OCI-LY3 (cell line): ENCODE data around the gene ITPKB.

Experiments
- H2AFZ ChIP-seq: fragments of 200-600, 300-600 bp; shearing (Covaris generic); 2 replicates; pipeline ENCODE4 v1.6.0; 2014; ENCODE audit warnings: antibody characterized with exemption, low read depth, low read length
- H3K27ac ChIP-seq: fragments of 200-600, 300-600 bp; sonication (generic); 2 replicates; pipeline ENCODE4 v1.5.1; 2014; ENCODE audit warnings: mild to moderate bottlenecking, low read length, moderate library complexity, mixed read lengths
- H3K27me3 ChIP-seq: fragments of 200-600, 300-600 bp; sonication (generic); 2 replicates; pipeline ENCODE4 v1.6.1; 2014; ENCODE audit warnings: low read depth, low read length, mixed read lengths
- H3K36me3 ChIP-seq: fragments of 200-600, 300-600 bp; sonication (generic); replicated peaks from 2 replicates; pipeline ENCODE3; 2014; ENCODE audit warnings: low read depth, low read length, mixed read lengths
- H3K4me1 ChIP-seq: fragments of 300-600, 200-600 bp; sonication (generic); 2 replicates; pipeline ENCODE4 v1.6.1; 2014; ENCODE audit warnings: low read length, mixed read lengths
- H3K4me2 ChIP-seq: fragments of 200-600, 300-600 bp; sonication (generic); 2 replicates; pipeline ENCODE4 v1.6.1; 2014; ENCODE audit warnings: low read length, mixed read lengths
- H3K4me3 ChIP-seq: fragments of 300-600, 200-600 bp; sonication (generic); 2 replicates; pipeline ENCODE4 v1.5.1; 2014; ENCODE audit warnings: antibody characterized with exemption, mild to moderate bottlenecking, low read length, moderate library complexity
- H3K79me2 ChIP-seq: fragments of 300-600, 200-600 bp; shearing (Covaris generic); 2 replicates; pipeline ENCODE4 v1.6.1; 2014; ENCODE audit warnings: mild to moderate bottlenecking, low read length, mixed read lengths
- H3K9ac ChIP-seq: fragments of 300-600, 200-600 bp; shearing (Covaris generic); 2 replicates; pipeline ENCODE4 v1.6.0; 2014; ENCODE audit warnings: mild to moderate bottlenecking, low read length, moderate library complexity
- H3K9me3 ChIP-seq: fragments of 200-600, 300-600 bp; shearing (Covaris generic); 2 replicates; pipeline ENCODE4 v1.6.1; 2014; ENCODE audit warnings: low read length, mixed read lengths; ENCODE audit not compliant: insufficient read depth
- H4K20me1 ChIP-seq: fragments of 200-600, 300-600 bp; sonication (generic); 2 replicates; pipeline ENCODE4 v1.6.1; 2016; ENCODE audit warnings: low read length, mixed read lengths; ENCODE audit not compliant: insufficient read depth
- EZH2phosphoT487 ChIP-seq: fragments of 200-600 bp; shearing (Covaris generic); IDR thresholded peaks from 2 replicates; pipeline ENCODE4 v1.6.1; 2018; ENCODE audit warnings: antibody characterized with exemption, mixed run types, low read depth
- TF ChIP-seq, protein P1 (sequence below): fragments of 200-600, 300-600 bp; sonication (generic); IDR thresholded peaks from 2 replicates; pipeline ENCODE4 v1.5.1; 2014; ENCODE audit warnings: antibody characterized with exemption, low read length, low read depth

ITPKB gene

DNA sequence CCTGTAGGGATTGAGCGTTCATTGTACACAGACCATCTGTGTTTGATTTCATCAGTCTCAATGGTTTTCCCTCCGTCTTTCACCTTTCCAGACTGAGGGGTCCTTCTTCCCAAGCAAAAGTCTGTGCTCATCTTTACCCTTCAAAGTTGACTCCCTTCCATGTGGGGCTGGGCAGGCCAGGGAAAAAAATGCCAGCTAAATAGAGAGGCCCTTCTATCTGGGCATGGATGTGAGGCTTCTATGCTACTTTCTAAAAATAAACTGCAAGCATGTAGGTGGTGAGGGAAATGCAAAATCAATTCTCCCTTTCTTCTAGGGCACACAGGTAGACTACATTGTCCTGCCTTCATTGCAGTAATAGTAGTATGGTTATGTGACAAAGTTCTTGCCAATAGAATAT lies 46.7 kb upstream of the ITPKB start:
- TF ChIP-seq, protein P1, sequence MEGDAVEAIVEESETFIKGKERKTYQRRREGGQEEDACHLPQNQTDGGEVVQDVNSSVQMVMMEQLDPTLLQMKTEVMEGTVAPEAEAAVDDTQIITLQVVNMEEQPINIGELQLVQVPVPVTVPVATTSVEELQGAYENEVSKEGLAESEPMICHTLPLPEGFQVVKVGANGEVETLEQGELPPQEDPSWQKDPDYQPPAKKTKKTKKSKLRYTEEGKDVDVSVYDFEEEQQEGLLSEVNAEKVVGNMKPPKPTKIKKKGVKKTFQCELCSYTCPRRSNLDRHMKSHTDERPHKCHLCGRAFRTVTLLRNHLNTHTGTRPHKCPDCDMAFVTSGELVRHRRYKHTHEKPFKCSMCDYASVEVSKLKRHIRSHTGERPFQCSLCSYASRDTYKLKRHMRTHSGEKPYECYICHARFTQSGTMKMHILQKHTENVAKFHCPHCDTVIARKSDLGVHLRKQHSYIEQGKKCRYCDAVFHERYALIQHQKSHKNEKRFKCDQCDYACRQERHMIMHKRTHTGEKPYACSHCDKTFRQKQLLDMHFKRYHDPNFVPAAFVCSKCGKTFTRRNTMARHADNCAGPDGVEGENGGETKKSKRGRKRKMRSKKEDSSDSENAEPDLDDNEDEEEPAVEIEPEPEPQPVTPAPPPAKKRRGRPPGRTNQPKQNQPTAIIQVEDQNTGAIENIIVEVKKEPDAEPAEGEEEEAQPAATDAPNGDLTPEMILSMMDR, result no peak
- no peak for TF ChIP-seq EZH2phosphoT487
- Histone ChIP-seq H3K9me3 (no peaks in the 10 kb centered on the region), H3K4me2 (no peak overlapping the region), H2AFZ (no peak overlapping the region), H3K36me3 (no peaks in the 10 kb centered on the region), H4K20me1 (no peaks in the 10 kb centered on the region), H3K9ac (no peak overlapping the region), H3K27me3 (peaks cover 34% of the 10 kb centered on the region), H3K27ac (no peak overlapping the region), H3K4me3 (no peak overlapping the region), H3K79me2 (no peaks in the 10 kb centered on the region), H3K4me1 (peaks cover 17% of the 10 kb centered on the region)

DNA sequence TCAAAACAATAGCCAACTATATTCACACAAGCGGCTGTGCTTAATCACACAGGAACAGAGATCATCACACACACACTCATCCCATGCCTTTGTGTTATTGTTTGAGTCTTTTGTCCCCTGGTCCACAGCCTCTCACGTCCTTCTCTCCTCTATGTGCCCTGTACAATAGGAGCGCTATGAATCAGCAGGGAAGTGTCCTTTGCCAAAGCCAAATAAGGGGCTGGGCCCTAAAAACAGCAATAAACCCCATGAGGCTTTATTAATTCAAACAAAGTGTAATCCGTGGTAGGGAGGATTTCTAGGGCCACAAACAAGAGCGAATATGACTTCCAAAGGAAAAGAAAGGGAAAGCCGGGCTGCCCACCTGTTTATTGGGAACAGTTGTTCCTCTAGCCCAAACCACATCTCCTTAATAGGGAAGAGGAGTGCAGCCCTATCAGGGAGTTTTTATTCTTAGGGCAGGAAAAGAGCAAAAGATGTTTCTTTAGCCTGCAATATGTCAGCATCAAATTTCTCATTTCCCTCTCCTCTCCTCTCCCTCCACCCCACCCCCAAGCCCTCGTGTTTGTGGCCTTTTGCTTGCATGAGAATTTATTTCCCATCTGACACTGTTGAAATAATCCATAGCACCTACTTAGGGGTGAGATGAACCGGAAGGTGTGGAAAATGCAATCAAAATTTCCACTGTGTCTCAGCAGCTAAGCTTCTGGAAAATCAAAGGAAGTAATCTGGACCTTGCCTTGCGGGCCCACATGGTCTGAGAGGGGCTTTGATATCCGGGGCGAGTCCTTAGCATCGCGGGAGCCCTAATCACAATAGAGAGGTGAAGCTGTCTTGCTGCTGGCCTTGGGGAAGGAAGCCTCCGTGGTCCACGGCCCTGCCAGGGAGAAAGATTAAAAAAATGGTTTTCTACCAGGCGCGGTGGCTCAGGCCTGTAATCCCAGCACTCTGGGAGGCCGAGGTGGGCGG lies 45.3 kb upstream of the ITPKB start:
- Histone ChIP-seq H3K27me3 (peaks cover 31% of the 10 kb centered on the region), H3K79me2 (no peaks in the 10 kb centered on the region), H3K9ac (no peak overlapping the region), H3K4me3 (no peak overlapping the region), H3K36me3 (no peaks in the 10 kb centered on the region), H4K20me1 (no peaks in the 10 kb centered on the region), H3K9me3 (no peaks in the 10 kb centered on the region), H3K4me1 (peaks cover 14% of the 10 kb centered on the region), H3K4me2 (no peak overlapping the region), H3K27ac (no peak overlapping the region), H2AFZ (no peak overlapping the region)
- TF ChIP-seq, protein P1, result no peak
- no peak for TF ChIP-seq EZH2phosphoT487

DNA sequence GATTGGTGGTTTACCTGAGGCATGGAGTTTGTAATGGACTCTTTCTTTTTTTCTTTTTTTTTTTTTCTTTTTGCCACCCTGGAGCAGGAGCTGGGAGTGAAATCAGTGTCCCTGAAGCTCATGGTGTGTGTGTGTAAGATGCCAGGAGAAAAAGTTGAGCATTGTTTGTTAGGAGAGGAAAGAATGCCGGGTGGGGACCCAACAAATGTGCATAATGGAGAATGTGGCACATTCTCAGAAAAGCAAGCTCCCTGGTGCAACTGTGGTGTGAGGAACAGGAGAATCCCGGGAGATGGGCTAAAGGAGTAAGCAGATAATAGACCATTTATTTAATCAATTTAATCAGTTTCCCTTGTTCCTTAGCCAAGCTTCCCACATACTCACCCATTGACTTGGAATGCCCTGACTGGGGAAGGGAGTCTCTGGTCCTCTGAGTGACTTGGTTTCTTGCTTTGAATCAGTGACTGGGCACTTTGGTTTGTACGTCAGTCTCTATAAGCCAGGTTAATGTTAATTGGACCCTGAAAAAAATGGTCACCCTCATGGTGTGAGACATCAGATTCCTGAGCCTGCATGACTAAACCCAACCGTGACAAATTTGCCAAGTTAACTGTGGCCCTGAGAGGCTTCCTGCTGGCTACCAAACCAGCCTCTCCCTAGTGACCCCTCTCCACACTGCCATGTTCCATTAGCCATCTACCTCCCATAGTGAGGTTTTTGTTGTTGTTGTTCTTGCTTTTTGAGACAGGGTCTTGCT lies 43.9 kb upstream of the ITPKB start:
- Histone ChIP-seq H3K27ac (no peak overlapping the region), H2AFZ (no peak overlapping the region), H3K9me3 (no peaks in the 10 kb centered on the region), H3K36me3 (no peaks in the 10 kb centered on the region), H3K4me3 (no peak overlapping the region), H3K27me3 (peaks cover 20% of the 10 kb centered on the region; the same call in 1 of the 2 replicates), H3K4me1 (peaks cover 7% of the 10 kb centered on the region), H3K9ac (no peak overlapping the region), H3K79me2 (no peaks in the 10 kb centered on the region), H3K4me2 (no peak overlapping the region), H4K20me1 (no peaks in the 10 kb centered on the region)
- TF ChIP-seq EZH2phosphoT487, result no peak
- TF ChIP-seq, protein P1, result no peak
